Endothelial cell of umbilical vein (primary cell): ENCODE results near the gene LGALS8. TPM values are rescaled to one million over a fixed set of nuclear protein-coding genes. Genes with fewer than 3 reads are reported as not detected.

Experiments
- BruUV-seq: library from RNA; stranded (reverse); fragments of 400-500 nt; replicated peaks from 2 replicates; lab custom pipeline; 2021; lab: Mats Ljungman, UMichigan
- CTCF ChIA-PET: fragments of 300-600, 350-600 bp; sonication (Branson Sonifier 250); formaldehyde crosslinking; loops from one replicate; lab custom pipeline; 2021; ENCODE audit warnings: antibody characterized with exemption, inconsistent platforms; lab: Charles Lee
- POLR2A ChIA-PET: fragments of 300-600, 350-600 bp; sonication (Branson Sonifier 250); formaldehyde crosslinking; loops from one replicate; lab custom pipeline; 2021; ENCODE audit warnings: antibody characterized with exemption, inconsistent platforms; lab: Charles Lee
- DNase-seq: peaks from one replicate; pipeline ENCODE4 v3.0.0-alpha.2; 2011; ENCODE audit warnings: low read depth, low spot score
- FAIRE-seq: peaks from 2 replicates; lab custom pipeline; 2011; peaks lifted over from hg19 to GRCh38; lab: Jason Lieb, UNC
- H2AFZ ChIP-seq: 2 replicates; pipeline ENCODE4 v1.6.0; 2012; ENCODE audit warnings: low read depth, low read length, control low read depth, inconsistent platforms
- H3K27ac ChIP-seq: 2 replicates; pipeline ENCODE4 v1.5.1; 2011; ENCODE audit warnings: low read depth, mild to moderate bottlenecking, control low read depth, low read length, moderate library complexity; ENCODE audit not compliant: insufficient read depth
- H3K27me3 ChIP-seq, 2 experiments: 2 replicates each; pipeline versions ENCODE4 v1.6.0 to v1.6.1; 2011; ENCODE audit warnings: low read length in 2 of 2, mixed read lengths in 1 of 2; ENCODE audit not compliant: control insufficient read depth in 2 of 2, insufficient read depth in 2 of 2
- H3K36me3 ChIP-seq, 2 experiments: 2 replicates in 1 of 2; 3 replicates in 1 of 2; pipeline ENCODE4 v1.5.1; 2011; ENCODE audit warnings: low read length in 2 of 2, mild to moderate bottlenecking in 1 of 2, moderate library complexity in 1 of 2; ENCODE audit not compliant: control insufficient read depth in 2 of 2, insufficient read depth in 2 of 2; ENCODE audit errors: extremely low read depth in 1 of 2
- H3K4me1 ChIP-seq: 3 replicates; pipeline ENCODE4 v1.5.1; 2011; ENCODE audit warnings: mild to moderate bottlenecking, low read length; ENCODE audit not compliant: control insufficient read depth, insufficient read depth; ENCODE audit errors: extremely low read depth
- H3K4me2 ChIP-seq: 2 replicates; pipeline ENCODE4 v1.6.1; 2011; ENCODE audit warnings: low read length, control low read depth, mixed read lengths; ENCODE audit not compliant: insufficient read depth
- H3K4me3 ChIP-seq, 3 experiments: fragments of 200-600 bp in 1 of 3; sonication (generic), shearing (Covaris generic) in 1 of 3; replicated peaks in 1 of 3; 2 replicates each; pipeline ENCODE4 v1.5.1; 2011 to 2016; ENCODE audit warnings: control low read depth in 3 of 3, low read length in 3 of 3, mild to moderate bottlenecking in 2 of 3, inconsistent platforms in 1 of 3, low read depth in 1 of 3, moderate library complexity in 1 of 3; ENCODE audit not compliant: insufficient read depth in 1 of 3
- H3K79me2 ChIP-seq: 2 replicates; pipeline ENCODE4 v1.6.0; 2012; ENCODE audit warnings: low read length, inconsistent platforms; ENCODE audit not compliant: control insufficient read depth, insufficient read depth
- H3K9ac ChIP-seq: replicated peaks from 2 replicates; pipeline ENCODE3; 2011; ENCODE audit warnings: low read length, control low read depth; ENCODE audit not compliant: insufficient read depth; ENCODE audit errors: extremely low read depth
- H3K9me1 ChIP-seq: replicated peaks from 3 replicates; pipeline ENCODE4 v1.6.0; 2011; ENCODE audit warnings: mild to moderate bottlenecking, low read length; ENCODE audit not compliant: control insufficient read depth, insufficient read depth; ENCODE audit errors: extremely low read depth
- H3K9me3 ChIP-seq: replicated peaks from 2 replicates; pipeline ENCODE4 v1.5.1; 2012; ENCODE audit warnings: low read length, inconsistent platforms; ENCODE audit not compliant: control insufficient read depth, insufficient read depth
- H4K20me1 ChIP-seq: replicated peaks from 2 replicates; pipeline ENCODE3; 2011; ENCODE audit warnings: mild to moderate bottlenecking, low read length; ENCODE audit not compliant: control insufficient read depth, insufficient read depth; ENCODE audit errors: extremely low read depth
- EZH2 ChIP-seq: IDR thresholded peaks from 2 replicates; pipeline ENCODE4 v1.6.1; 2012; ENCODE audit warnings: borderline replicate concordance, low read depth, mild to moderate bottlenecking, moderate library complexity, low read length, inconsistent platforms; ENCODE audit not compliant: severe bottlenecking
- FOS ChIP-seq: IDR thresholded peaks from 2 replicates; pipeline ENCODE4 v1.6.1; 2011; ENCODE audit warnings: mild to moderate bottlenecking, low read length, moderate library complexity, borderline replicate concordance; ENCODE audit not compliant: insufficient read depth
- GATA2 ChIP-seq: IDR thresholded peaks from 2 replicates; pipeline ENCODE4 v1.7.0; 2011; ENCODE audit warnings: low read depth, mild to moderate bottlenecking, moderate library complexity, mixed read lengths, low read length; ENCODE audit not compliant: insufficient read length, insufficient read depth
- JUN ChIP-seq: IDR thresholded peaks from 2 replicates; pipeline ENCODE4 v1.6.1; 2011; ENCODE audit warnings: borderline replicate concordance, low read depth; ENCODE audit not compliant: insufficient read length, insufficient read depth
- MYC ChIP-seq: IDR thresholded peaks from one replicate; pipeline ENCODE4 v1.6.1; 2011; ENCODE audit warnings: mild to moderate bottlenecking, low read depth, low read length
- POLR2A ChIP-seq: IDR thresholded peaks from 2 replicates; pipeline ENCODE4 v1.6.1; 2012; ENCODE audit warnings: low read depth, mild to moderate bottlenecking, control low read depth, low read length
- POLR2AphosphoS5 ChIP-seq: IDR thresholded peaks from 2 replicates; pipeline ENCODE4 v1.6.1; 2012; ENCODE audit warnings: low read depth, mild to moderate bottlenecking, control low read depth, low read length, moderate library complexity; ENCODE audit not compliant: insufficient read depth
- dilution Hi-C: fragments of 300-500 bp; cut with MboI; formaldehyde crosslinking; loops from one replicate; pipeline ENCODE4 v1.15.0; 2019; ENCODE audit warnings: low sequenced_read_pairs; ENCODE audit not compliant: extremely low pct_ligation_motif_present
- intact Hi-C: fragments of 100-400 bp; cut with micrococcal nuclease; formaldehyde crosslinking; loops from one replicate; pipeline ENCODE4 v1.10.0; 2022
- polyA plus RNA-seq, 4 experiments: library from polyadenylated mRNA; depleted of rRNA in 3 of 4; stranded (reverse) in 3 of 4; unstranded in 1 of 4; fragments of >200 nt; gene quantifications; 2 replicates each; pipeline versions ENCODE4 v1.2.1 to v1.2.3, GENCODE V29; 2011 to 2012; ENCODE audit warnings: missing spikeins in 1 of 4
- total RNA-seq: library from RNA; stranded (reverse); gene quantifications from 2 replicates; pipeline ENCODE4 v1.2.3, GENCODE V29; 2021
- TF ChIP-seq, protein P1 (sequence below), 2 donors: IDR thresholded peaks; 1 replicate in 1 of 2; 2 replicates in 1 of 2; pipeline ENCODE4 v1.5.1; 2011; ENCODE audit warnings: low read length in 2 of 2, mild to moderate bottlenecking in 2 of 2, moderate library complexity in 2 of 2, control low read depth in 1 of 2, inconsistent platforms in 1 of 2, low read depth in 1 of 2; ENCODE audit not compliant: insufficient read depth in 1 of 2; ENCODE audit errors: extremely low read depth in 1 of 2
- TF ChIP-seq, protein P2 (sequence below): IDR thresholded peaks from 2 replicates; pipeline ENCODE4 v1.6.1; 2011; ENCODE audit not compliant: insufficient read depth, insufficient read length

Gene LGALS8
- total and polyA plus RNA-seq, 2 donors (not counting 3 experiments of a cell fraction or from before 2014, with no cell fraction given), result 45.6 to 49.9 TPM

DNA sequence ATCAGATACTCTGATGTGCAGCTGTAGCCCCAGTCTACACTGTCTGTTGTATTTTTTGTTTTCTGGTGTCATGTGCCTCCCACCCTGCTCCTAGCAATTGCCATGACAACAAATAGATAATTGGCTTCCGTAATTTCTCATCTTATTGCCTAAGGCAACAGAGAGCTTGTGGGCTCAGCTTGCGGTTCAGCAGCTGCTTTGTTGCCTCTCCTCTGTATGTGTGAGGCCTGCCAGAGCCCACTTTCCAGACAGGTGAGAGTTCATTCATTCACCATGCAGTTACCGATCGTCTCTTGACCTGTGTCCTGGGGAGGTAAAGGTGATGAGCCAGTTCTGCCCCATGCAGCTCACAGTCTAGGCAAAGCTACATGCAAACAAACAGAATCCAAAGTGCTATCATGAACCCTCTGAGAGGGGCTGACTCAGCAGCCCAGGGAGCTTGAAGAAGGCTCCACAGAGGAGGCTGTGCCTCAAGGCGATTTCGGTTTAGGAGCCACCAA lies 11.9 kb downstream of the LGALS8 start:
- H3K79me2 ChIP-seq, result peaks cover 3% of the 10 kb centered on the region
- no peak overlapping the region for H2AFZ ChIP-seq
- H3K4me2 ChIP-seq, result no peak overlapping the region
- no peaks in the 10 kb centered on the region for H3K27me3 ChIP-seq
- DNase-seq (no peak), FAIRE-seq (no peak)
- no peak overlapping the region for H3K9ac ChIP-seq
- CTCF ChIA-PET, result no interaction called here
- H3K4me1 ChIP-seq, result peaks cover 14% of the 10 kb centered on the region
- H3K9me1 ChIP-seq, result no peaks in the 10 kb centered on the region
- TF ChIP-seq FOS (no peak), JUN (no peak), POLR2AphosphoS5 (no peak)
- TF ChIP-seq, protein P1, sequence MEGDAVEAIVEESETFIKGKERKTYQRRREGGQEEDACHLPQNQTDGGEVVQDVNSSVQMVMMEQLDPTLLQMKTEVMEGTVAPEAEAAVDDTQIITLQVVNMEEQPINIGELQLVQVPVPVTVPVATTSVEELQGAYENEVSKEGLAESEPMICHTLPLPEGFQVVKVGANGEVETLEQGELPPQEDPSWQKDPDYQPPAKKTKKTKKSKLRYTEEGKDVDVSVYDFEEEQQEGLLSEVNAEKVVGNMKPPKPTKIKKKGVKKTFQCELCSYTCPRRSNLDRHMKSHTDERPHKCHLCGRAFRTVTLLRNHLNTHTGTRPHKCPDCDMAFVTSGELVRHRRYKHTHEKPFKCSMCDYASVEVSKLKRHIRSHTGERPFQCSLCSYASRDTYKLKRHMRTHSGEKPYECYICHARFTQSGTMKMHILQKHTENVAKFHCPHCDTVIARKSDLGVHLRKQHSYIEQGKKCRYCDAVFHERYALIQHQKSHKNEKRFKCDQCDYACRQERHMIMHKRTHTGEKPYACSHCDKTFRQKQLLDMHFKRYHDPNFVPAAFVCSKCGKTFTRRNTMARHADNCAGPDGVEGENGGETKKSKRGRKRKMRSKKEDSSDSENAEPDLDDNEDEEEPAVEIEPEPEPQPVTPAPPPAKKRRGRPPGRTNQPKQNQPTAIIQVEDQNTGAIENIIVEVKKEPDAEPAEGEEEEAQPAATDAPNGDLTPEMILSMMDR (IDR thresholded peaks at IDR 0.05; ENCODE audit: extremely low read depth in 1 of 2, insufficient read depth in 1 of 2, low read depth in 1 of 2, low read length in 2 of 2), result no peak
- H3K27ac ChIP-seq, result no peak overlapping the region
- no peak overlapping the region for H3K4me3 ChIP-seq
- no peaks in the 10 kb centered on the region for H4K20me1 ChIP-seq
- H3K9me3 ChIP-seq, result no peaks in the 10 kb centered on the region
- dilution Hi-C loops (no loop called here), intact Hi-C loops (no loop called here)
- peaks cover 3 to 17% of the 10 kb centered on the region in 2 experiments for H3K36me3 ChIP-seq
- no TSS peak for BruUV-seq
- POLR2A ChIA-PET, result no interaction called here

DNA sequence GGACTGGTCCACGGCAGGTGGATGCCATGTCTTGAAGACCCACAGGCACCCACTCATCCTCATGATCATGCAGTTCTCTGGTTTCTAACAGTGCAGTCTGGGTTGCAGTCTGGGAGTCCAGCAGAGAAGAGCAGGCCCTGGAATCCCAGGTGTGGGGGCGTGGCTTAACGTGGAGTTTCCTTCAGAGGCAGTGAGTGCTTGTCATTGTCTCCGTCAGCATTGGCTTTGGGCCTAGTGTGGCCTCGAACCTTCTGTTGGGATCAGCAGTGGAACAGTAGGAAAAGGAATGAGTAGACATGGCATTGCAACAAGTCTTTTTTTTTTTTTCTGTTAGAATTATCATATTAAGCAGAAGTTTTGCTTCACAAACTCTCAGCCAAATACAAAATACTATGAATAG lies 12.8 kb downstream of the LGALS8 start:
- H4K20me1 ChIP-seq, result no peaks in the 10 kb centered on the region
- intact Hi-C loops, result no loop called here
- dilution Hi-C loops, result no loop called here
- CTCF ChIA-PET, result no interaction called here
- no peak overlapping the region for H3K9ac ChIP-seq
- POLR2A ChIA-PET, result no interaction called here
- no peaks in the 10 kb centered on the region for H3K9me1 ChIP-seq
- H2AFZ ChIP-seq, result no peak overlapping the region
- no peak overlapping the region for H3K4me2 ChIP-seq
- H3K4me1 ChIP-seq, result peaks cover 14% of the 10 kb centered on the region
- H3K27ac ChIP-seq, result no peak overlapping the region
- H3K79me2 ChIP-seq, result peaks cover 3% of the 10 kb centered on the region
- H3K9me3 ChIP-seq, result no peaks in the 10 kb centered on the region
- TF ChIP-seq GATA2 (no peak), EZH2 (no peak), JUN (no peak), MYC (no peak), POLR2AphosphoS5 (no peak), FOS (no peak), POLR2A (no peak)
- TF ChIP-seq, protein P1 (IDR thresholded peaks at IDR 0.05; ENCODE audit: extremely low read depth in 1 of 2, insufficient read depth in 1 of 2, low read depth in 1 of 2, low read length in 2 of 2), result no peak
- TF ChIP-seq, protein P2, sequence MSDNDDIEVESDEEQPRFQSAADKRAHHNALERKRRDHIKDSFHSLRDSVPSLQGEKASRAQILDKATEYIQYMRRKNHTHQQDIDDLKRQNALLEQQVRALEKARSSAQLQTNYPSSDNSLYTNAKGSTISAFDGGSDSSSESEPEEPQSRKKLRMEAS, result no peak
- peaks cover 6 to 21% of the 10 kb centered on the region in 2 experiments for H3K36me3 ChIP-seq
- no peaks in the 10 kb centered on the region for H3K27me3 ChIP-seq
- no peak for FAIRE-seq
- BruUV-seq, result no TSS peak
- no peak overlapping the region for H3K4me3 ChIP-seq
- no peak for DNase-seq
